HL-60/S4 (cell line): ENCODE data around the gene SYT2.

ENCODE experiments used
- in situ Hi-C: fragments of 300-500 bp; cut with MboI; formaldehyde crosslinking; loops from 2 replicates; pipeline ENCODE4 v1.14.3; 2022; ENCODE audit warnings: low sequenced_read_pairs

The SYT2 gene

GRCh38 chr1:202708456-202709275 lies 1.6 kb downstream of the SYT2 start:
- in situ Hi-C loops, result loop anchor here (25.0 kb wide), 2 partner anchors 246 to 496 kb away; no protein-coding TSS in a partner anchor

- in situ Hi-C loops, result loop anchor here (25.0 kb wide), 2 partner anchors 245 to 495 kb away; no protein-coding TSS in a partner anchor
Measured at GRCh38 chr1:202706851-202707250, 3.4 kb downstream of the SYT2 start.

- in situ Hi-C loops, result loop anchor here (25.0 kb wide), 2 partner anchors 242 to 492 kb away; no protein-coding TSS in a partner anchor
Measured at GRCh38 chr1:202704601-202705000, 5.7 kb downstream of the SYT2 start.

GRCh38 chr1:202703191-202703590 lies 7.1 kb downstream of the SYT2 start:
- in situ Hi-C loops, result loop anchor here (25.0 kb wide), 2 partner anchors 241 to 491 kb away; no protein-coding TSS in a partner anchor

- in situ Hi-C loops, result loop anchor here (25.0 kb wide), 2 partner anchors 240 to 490 kb away; no protein-coding TSS in a partner anchor
Measured at GRCh38 chr1:202702088-202702487, 8.2 kb downstream of the SYT2 start.

GRCh38 chr1:202701200-202701599 lies 9.1 kb downstream of the SYT2 start:
- in situ Hi-C loops, result loop anchor here (25.0 kb wide), 2 partner anchors 239 to 489 kb away; no protein-coding TSS in a partner anchor

GRCh38 chr1:202700061-202700460 lies 10.2 kb downstream of the SYT2 start:
- in situ Hi-C loops, result loop anchor here (25.0 kb wide), 2 partner anchors 238 to 488 kb away; no protein-coding TSS in a partner anchor

- in situ Hi-C loops, result no loop called here
Measured at GRCh38 chr1:202698276-202698675, 12.0 kb downstream of the SYT2 start.

- in situ Hi-C loops, result no loop called here
Measured at GRCh38 chr1:202697038-202697437, 13.2 kb downstream of the SYT2 start.

GRCh38 chr1:202694314-202694713 lies 15.9 kb downstream of the SYT2 start:
- in situ Hi-C loops, result no loop called here

- in situ Hi-C loops, result no loop called here
Measured at GRCh38 chr1:202692959-202693555, 17.2 kb downstream of the SYT2 start.

GRCh38 chr1:202691816-202692215 lies 18.4 kb downstream of the SYT2 start:
- in situ Hi-C loops, result no loop called here

- in situ Hi-C loops, result no loop called here
Measured at GRCh38 chr1:202689493-202690342, 20.5 kb downstream of the SYT2 start.

- in situ Hi-C loops, result no loop called here
Measured at GRCh38 chr1:202689082-202689481, 21.2 kb downstream of the SYT2 start.

GRCh38 chr1:202688401-202688800 lies 21.9 kb downstream of the SYT2 start:
- in situ Hi-C loops, result no loop called here

GRCh38 chr1:202687798-202688197 lies 22.5 kb downstream of the SYT2 start:
- in situ Hi-C loops, result no loop called here

GRCh38 chr1:202687370-202687769 lies 22.9 kb downstream of the SYT2 start:
- in situ Hi-C loops, result no loop called here

- in situ Hi-C loops, result no loop called here
Measured at GRCh38 chr1:202685641-202686040, 24.6 kb downstream of the SYT2 start.

GRCh38 chr1:202684716-202685115 lies 25.5 kb downstream of the SYT2 start:
- in situ Hi-C loops, result no loop called here

- in situ Hi-C loops, result no loop called here
Measured at GRCh38 chr1:202683029-202683428, 27.2 kb downstream of the SYT2 start.

- in situ Hi-C loops, result no loop called here
Measured at GRCh38 chr1:202682477-202682876, 27.8 kb downstream of the SYT2 start.
